Parathyroid adenoma (tissue), 2 donors: ENCODE data around the gene PM20D1.

ENCODE experiments used
- H2AFZ ChIP-seq: fragments of 300-600 bp; sonication (generic); one replicate; pipeline ENCODE4 v1.7.0; 2017; ENCODE audit warnings: antibody characterized with exemption, mild to moderate bottlenecking
- H3K27ac ChIP-seq: fragments of 300-600 bp; sonication (generic); one replicate; pipeline ENCODE4 v1.7.0; 2017
- H3K27me3 ChIP-seq: fragments of 300-600 bp; sonication (generic); one replicate; pipeline ENCODE4 v1.7.0; 2017; ENCODE audit warnings: low read length; ENCODE audit not compliant: control insufficient read depth, insufficient read depth
- H3K36me3 ChIP-seq: fragments of 300-600 bp; sonication (generic); one replicate; pipeline ENCODE4 v1.7.0; 2017; ENCODE audit warnings: low read length; ENCODE audit not compliant: control insufficient read depth, insufficient read depth
- H3K4me1 ChIP-seq: fragments of 300-600 bp; sonication (generic); one replicate; pipeline ENCODE4 v1.7.0; 2017; ENCODE audit warnings: control low read depth
- H3K4me2 ChIP-seq: fragments of 300-600 bp; sonication (generic); one replicate; pipeline ENCODE4 v1.7.0; 2017; ENCODE audit warnings: low read length
- H3K4me3 ChIP-seq: fragments of 300-600 bp; sonication (generic); one replicate; pipeline ENCODE4 v1.7.0; 2017; ENCODE audit warnings: low read depth, low read length
- H3K79me2 ChIP-seq: fragments of 300-600 bp; sonication (generic); one replicate; pipeline ENCODE4 v1.7.0; 2017; ENCODE audit warnings: control low read depth
- H3K9ac ChIP-seq: fragments of 300-600 bp; sonication (generic); one replicate; pipeline ENCODE4 v1.7.0; 2017; ENCODE audit warnings: mild to moderate bottlenecking
- H3K9me3 ChIP-seq: fragments of 300-600 bp; sonication (generic); one replicate; pipeline ENCODE4 v1.7.0; 2017; ENCODE audit warnings: low read length; ENCODE audit not compliant: control insufficient read depth
- CTCF ChIP-seq: fragments of 300-600 bp; sonication (generic); IDR thresholded peaks from one replicate; pipeline ENCODE4 v1.7.0; 2017; ENCODE audit warnings: antibody characterized with exemption, mild to moderate bottlenecking
- donor health status: primary hyperparathyroidism.

Gene PM20D1

GRCh38 chr1:205840146-205840923 lies 9.6 kb downstream of the PM20D1 start:
- Histone ChIP-seq H3K9me3 (no peaks in the 10 kb centered on the region), H3K27ac (no peak overlapping the region), H3K79me2 (no peaks in the 10 kb centered on the region), H3K27me3 (no peaks in the 10 kb centered on the region), H2AFZ (no peak overlapping the region), H3K4me2 (no peak overlapping the region), H3K36me3 (no peaks in the 10 kb centered on the region), H3K4me3 (no peak overlapping the region), H3K4me1 (no peaks in the 10 kb centered on the region), H3K9ac (no peak overlapping the region)
- TF ChIP-seq CTCF = no peak

GRCh38 chr1:205837382-205837970 lies 12.5 kb downstream of the PM20D1 start:
- no peaks in the 10 kb centered on the region for H3K36me3 ChIP-seq
- H3K27ac ChIP-seq = no peak overlapping the region
- no peak for TF ChIP-seq CTCF
- H3K9ac ChIP-seq = no peak overlapping the region
- H3K4me2 ChIP-seq = no peak overlapping the region
- no peak overlapping the region for H2AFZ ChIP-seq
- H3K27me3 ChIP-seq = no peaks in the 10 kb centered on the region
- no peaks in the 10 kb centered on the region for H3K79me2 ChIP-seq
- no peaks in the 10 kb centered on the region for H3K9me3 ChIP-seq
- no peak overlapping the region for H3K4me3 ChIP-seq
- H3K4me1 ChIP-seq = no peaks in the 10 kb centered on the region

- TF ChIP-seq CTCF = no peak
- no peaks in the 10 kb centered on the region for H3K36me3 ChIP-seq
- H3K4me1 ChIP-seq = no peaks in the 10 kb centered on the region
- no peaks in the 10 kb centered on the region for H3K9me3 ChIP-seq
- no peak overlapping the region for H3K27ac ChIP-seq
- H3K4me3 ChIP-seq = no peak overlapping the region
- H3K4me2 ChIP-seq = no peak overlapping the region
- no peaks in the 10 kb centered on the region for H3K79me2 ChIP-seq
- no peak overlapping the region for H2AFZ ChIP-seq
- no peak overlapping the region for H3K9ac ChIP-seq
- H3K27me3 ChIP-seq = no peaks in the 10 kb centered on the region
Measured at GRCh38 chr1:205834751-205835150, 15.2 kb downstream of the PM20D1 start.

- Histone ChIP-seq H3K4me1 (no peaks in the 10 kb centered on the region), H3K9ac (no peak overlapping the region), H3K79me2 (no peaks in the 10 kb centered on the region), H3K36me3 (no peaks in the 10 kb centered on the region), H3K4me2 (no peak overlapping the region), H3K4me3 (no peak overlapping the region), H3K27ac (no peak overlapping the region), H3K27me3 (no peaks in the 10 kb centered on the region), H3K9me3 (no peaks in the 10 kb centered on the region), H2AFZ (no peak overlapping the region)
- TF ChIP-seq CTCF = no peak
Measured at GRCh38 chr1:205832326-205832751, 17.6 kb downstream of the PM20D1 start.
